GM23338 (cell line): ENCODE measurements around the gene TEX29.

Experiments
- EZH2 ChIP-seq: fragments of 200-600 bp; sonication (generic); IDR thresholded peaks from one replicate; pipeline ENCODE4 v1.8.0; 2017; ENCODE audit warnings: antibody characterized with exemption, mild to moderate bottlenecking, low read depth; ENCODE audit not compliant: unreplicated experiment
- POLR2AphosphoS5 ChIP-seq: IDR thresholded peaks from 2 replicates; pipeline ENCODE4 v1.6.1; 2016; ENCODE audit warnings: antibody characterized with exemption, low read depth
- TF ChIP-seq, protein P1 (sequence below), 2 experiments: fragments of 200-600 bp in 1 of 2; sonication (generic) in 1 of 2; conservative IDR thresholded peaks; 2 replicates each; pipeline versions ENCODE4 v1.5.1 to v1.6.1; 2016 to 2017; ENCODE audit warnings: antibody characterized with exemption in 2 of 2, low read depth in 2 of 2, mild to moderate bottlenecking in 2 of 2, moderate library complexity in 1 of 2
- TF ChIP-seq, protein P2 (sequence below): IDR thresholded peaks from one replicate; pipeline ENCODE4 v1.6.1; 2018; ENCODE audit warnings: antibody characterized with exemption; ENCODE audit not compliant: unreplicated experiment

DNA sequence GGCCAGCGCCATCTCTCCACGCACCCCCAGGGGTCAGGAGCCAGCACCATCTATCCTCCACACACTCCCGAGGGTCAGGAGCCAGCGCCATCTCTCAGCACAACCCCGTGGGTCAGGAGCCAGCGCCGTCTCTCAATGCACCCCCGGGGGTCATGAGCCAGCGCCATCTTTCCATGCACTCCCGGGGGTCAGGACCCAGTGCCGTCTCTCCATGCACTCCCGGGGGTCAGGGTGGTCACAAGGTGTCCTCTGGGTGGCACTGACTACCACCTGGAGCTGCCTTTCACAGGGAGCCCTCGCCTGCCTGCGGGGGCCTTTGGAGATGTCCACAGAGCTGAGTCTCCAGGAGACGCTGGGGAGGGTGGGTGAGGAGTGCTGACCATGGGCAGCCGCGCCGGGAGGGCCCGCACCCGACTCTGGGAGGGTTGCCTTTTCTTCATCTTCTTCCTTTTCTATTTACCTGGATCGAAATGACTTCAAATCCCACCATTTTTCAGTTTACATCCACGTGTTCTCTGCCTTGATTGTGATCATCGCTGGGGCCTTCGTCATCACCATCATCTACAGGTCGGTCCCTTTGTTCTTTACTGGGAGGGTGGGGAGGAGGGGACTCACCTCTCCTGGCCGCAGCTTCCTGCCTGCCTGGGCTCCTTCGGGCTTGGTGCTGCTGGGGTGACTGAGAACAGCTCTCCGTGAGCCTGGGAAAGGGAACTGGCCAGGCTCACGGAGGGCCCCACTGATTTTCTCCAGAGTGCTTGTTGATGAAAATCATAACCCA lies 19.1 kb downstream of the TEX29 start:
- TF ChIP-seq, protein P1, sequence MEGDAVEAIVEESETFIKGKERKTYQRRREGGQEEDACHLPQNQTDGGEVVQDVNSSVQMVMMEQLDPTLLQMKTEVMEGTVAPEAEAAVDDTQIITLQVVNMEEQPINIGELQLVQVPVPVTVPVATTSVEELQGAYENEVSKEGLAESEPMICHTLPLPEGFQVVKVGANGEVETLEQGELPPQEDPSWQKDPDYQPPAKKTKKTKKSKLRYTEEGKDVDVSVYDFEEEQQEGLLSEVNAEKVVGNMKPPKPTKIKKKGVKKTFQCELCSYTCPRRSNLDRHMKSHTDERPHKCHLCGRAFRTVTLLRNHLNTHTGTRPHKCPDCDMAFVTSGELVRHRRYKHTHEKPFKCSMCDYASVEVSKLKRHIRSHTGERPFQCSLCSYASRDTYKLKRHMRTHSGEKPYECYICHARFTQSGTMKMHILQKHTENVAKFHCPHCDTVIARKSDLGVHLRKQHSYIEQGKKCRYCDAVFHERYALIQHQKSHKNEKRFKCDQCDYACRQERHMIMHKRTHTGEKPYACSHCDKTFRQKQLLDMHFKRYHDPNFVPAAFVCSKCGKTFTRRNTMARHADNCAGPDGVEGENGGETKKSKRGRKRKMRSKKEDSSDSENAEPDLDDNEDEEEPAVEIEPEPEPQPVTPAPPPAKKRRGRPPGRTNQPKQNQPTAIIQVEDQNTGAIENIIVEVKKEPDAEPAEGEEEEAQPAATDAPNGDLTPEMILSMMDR (conservative IDR thresholded peaks at IDR 0.05; ENCODE audit: low read depth in 2 of 2), result no peak
- TF ChIP-seq EZH2, result no peak
- no peak for TF ChIP-seq POLR2AphosphoS5
- TF ChIP-seq, protein P2, sequence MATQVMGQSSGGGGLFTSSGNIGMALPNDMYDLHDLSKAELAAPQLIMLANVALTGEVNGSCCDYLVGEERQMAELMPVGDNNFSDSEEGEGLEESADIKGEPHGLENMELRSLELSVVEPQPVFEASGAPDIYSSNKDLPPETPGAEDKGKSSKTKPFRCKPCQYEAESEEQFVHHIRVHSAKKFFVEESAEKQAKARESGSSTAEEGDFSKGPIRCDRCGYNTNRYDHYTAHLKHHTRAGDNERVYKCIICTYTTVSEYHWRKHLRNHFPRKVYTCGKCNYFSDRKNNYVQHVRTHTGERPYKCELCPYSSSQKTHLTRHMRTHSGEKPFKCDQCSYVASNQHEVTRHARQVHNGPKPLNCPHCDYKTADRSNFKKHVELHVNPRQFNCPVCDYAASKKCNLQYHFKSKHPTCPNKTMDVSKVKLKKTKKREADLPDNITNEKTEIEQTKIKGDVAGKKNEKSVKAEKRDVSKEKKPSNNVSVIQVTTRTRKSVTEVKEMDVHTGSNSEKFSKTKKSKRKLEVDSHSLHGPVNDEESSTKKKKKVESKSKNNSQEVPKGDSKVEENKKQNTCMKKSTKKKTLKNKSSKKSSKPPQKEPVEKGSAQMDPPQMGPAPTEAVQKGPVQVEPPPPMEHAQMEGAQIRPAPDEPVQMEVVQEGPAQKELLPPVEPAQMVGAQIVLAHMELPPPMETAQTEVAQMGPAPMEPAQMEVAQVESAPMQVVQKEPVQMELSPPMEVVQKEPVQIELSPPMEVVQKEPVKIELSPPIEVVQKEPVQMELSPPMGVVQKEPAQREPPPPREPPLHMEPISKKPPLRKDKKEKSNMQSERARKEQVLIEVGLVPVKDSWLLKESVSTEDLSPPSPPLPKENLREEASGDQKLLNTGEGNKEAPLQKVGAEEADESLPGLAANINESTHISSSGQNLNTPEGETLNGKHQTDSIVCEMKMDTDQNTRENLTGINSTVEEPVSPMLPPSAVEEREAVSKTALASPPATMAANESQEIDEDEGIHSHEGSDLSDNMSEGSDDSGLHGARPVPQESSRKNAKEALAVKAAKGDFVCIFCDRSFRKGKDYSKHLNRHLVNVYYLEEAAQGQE, result no peak
